Measurements from ENCODE around the gene ATOH7.
"Not testable (repeated sequence)": the region's sequence is repeated elsewhere in the genome, so short reads cannot be mapped to it uniquely, and the experiment has no call there.

ATOH7 gene

GRCh38 chr10:68231817-68232251, at the start of gene ATOH7:
Gene ATOH7 (minus strand): TSS chr10:68232113. CDS start chr10:68231677, 436 bp downstream.
- DNase-seq (ENCODE audit: low read depth), result no peak

- DNase-seq (ENCODE audit: low read depth), result no peak
Observed at GRCh38 chr10:68280758-68281157, 48.8 kb upstream of the ATOH7 start.

- not testable (repeated sequence) for DNase-seq (ENCODE audit: low read depth)
Observed at GRCh38 chr10:68278906-68279753, 47.2 kb upstream of the ATOH7 start.

- not testable (repeated sequence) for DNase-seq (ENCODE audit: low read depth)
Observed at GRCh38 chr10:68277814-68278213, 45.9 kb upstream of the ATOH7 start.

GRCh38 chr10:68276224-68276623, 44.3 kb upstream of the ATOH7 start:
- no peak for DNase-seq (ENCODE audit: low read depth)

- DNase-seq (ENCODE audit: low read depth), result no peak
Observed at GRCh38 chr10:68275600-68276126, 43.8 kb upstream of the ATOH7 start.

- DNase-seq (ENCODE audit: low read depth), result no peak
Observed at GRCh38 chr10:68272833-68273232, 40.9 kb upstream of the ATOH7 start.

GRCh38 chr10:68271196-68271882, 39.4 kb upstream of the ATOH7 start:
- no peak for DNase-seq (ENCODE audit: low read depth)

GRCh38 chr10:68269562-68270290, 37.8 kb upstream of the ATOH7 start:
- DNase-seq (ENCODE audit: low read depth), result no peak

GRCh38 chr10:68261132-68261856, 29.4 kb upstream of the ATOH7 start:
- no peak for DNase-seq (ENCODE audit: low read depth)

GRCh38 chr10:68253346-68253745, 21.4 kb upstream of the ATOH7 start:
- DNase-seq (ENCODE audit: low read depth), result no peak

GRCh38 chr10:68251625-68252495, 19.9 kb upstream of the ATOH7 start:
- DNase-seq (ENCODE audit: low read depth), result no peak

- DNase-seq (ENCODE audit: low read depth), result no peak
Observed at GRCh38 chr10:68251151-68251550, 19.2 kb upstream of the ATOH7 start.

GRCh38 chr10:68249297-68249696, 17.4 kb upstream of the ATOH7 start:
- DNase-seq (ENCODE audit: low read depth), result no peak

GRCh38 chr10:68247931-68248330, 16.0 kb upstream of the ATOH7 start:
- DNase-seq (ENCODE audit: low read depth), result no peak

- DNase-seq (ENCODE audit: low read depth), result not testable (repeated sequence)
Observed at GRCh38 chr10:68246397-68246796, 14.5 kb upstream of the ATOH7 start.

- no peak for DNase-seq (ENCODE audit: low read depth)
Observed at GRCh38 chr10:68242051-68242450, 10.1 kb upstream of the ATOH7 start.

- no peak for DNase-seq (ENCODE audit: low read depth)
Observed at GRCh38 chr10:68239596-68240150, 7.8 kb upstream of the ATOH7 start.

GRCh38 chr10:68239069-68239468, 7.2 kb upstream of the ATOH7 start:
- no peak for DNase-seq (ENCODE audit: low read depth)

- DNase-seq (ENCODE audit: low read depth), result no peak
Observed at GRCh38 chr10:68238371-68238770, 6.5 kb upstream of the ATOH7 start.

All from stimulated activated CD4-positive, alpha-beta T cell treated with anti-CD3 and anti-CD28 coated beads, Interleukin-2, amount 100 ng/mL, for 4 hours (primary cell).